Hippocampal formation (tissue), 2 donors: ENCODE data around the gene LCE4A.
"Not testable (repeated sequence)": the region's sequence is repeated elsewhere in the genome, so short reads cannot be mapped to it uniquely, and the experiment has no call there.

Source experiments
- DNase-seq, 2 donors: peaks; one replicate each; lab custom pipeline; 2025; lab: John Stamatoyannopoulos, UW

Gene LCE4A, protein sequence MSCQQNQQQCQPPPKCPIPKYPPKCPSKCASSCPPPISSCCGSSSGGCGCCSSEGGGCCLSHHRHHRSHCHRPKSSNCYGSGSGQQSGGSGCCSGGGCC

DNA sequence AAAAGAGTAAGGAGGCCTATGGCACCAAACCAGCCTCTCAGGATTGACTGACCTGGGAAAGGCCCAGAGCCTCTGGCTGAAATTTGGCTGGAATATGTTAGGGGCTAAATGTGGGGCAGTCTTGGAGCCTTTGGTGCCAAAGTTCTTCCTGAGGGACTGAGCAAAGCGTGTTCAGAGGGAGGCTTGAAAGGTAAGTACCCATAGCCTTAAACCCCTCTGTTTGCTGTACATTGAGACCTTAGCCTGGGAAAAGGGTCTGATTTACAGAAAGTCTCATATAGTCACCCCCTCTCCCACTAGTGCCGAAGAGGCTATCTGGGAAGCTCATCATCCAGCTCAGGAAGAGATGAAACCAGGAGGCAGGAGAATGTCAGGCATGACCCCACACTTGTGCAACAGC, at the start of gene LCE4A:
LCE4A (plus strand) TSS at position 301 of the 400 bp plus-strand sequence. CDS start 916 bp downstream, outside the sequence.
- no peak for DNase-seq

DNA sequence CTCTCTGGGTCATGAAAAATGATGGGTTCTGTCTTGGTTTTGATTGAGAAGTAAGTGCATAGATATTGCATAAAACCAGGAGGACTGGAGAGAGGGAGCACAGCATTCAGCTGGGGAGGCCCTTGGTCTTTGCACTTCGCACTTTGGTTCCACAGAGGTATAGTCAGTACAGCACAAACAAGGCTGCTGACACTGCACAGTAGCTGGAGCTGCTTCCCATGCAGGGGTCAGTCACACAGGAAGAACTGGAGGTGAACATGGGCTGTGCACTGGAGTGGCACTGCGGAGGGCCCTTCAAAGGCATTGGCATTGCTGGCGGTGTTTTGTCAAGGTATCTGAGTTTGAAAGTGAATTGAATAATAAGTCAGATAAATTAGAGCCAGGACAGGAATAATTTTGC, 49.3 kb upstream of the LCE4A start:
- DNase-seq = no peak

DNA sequence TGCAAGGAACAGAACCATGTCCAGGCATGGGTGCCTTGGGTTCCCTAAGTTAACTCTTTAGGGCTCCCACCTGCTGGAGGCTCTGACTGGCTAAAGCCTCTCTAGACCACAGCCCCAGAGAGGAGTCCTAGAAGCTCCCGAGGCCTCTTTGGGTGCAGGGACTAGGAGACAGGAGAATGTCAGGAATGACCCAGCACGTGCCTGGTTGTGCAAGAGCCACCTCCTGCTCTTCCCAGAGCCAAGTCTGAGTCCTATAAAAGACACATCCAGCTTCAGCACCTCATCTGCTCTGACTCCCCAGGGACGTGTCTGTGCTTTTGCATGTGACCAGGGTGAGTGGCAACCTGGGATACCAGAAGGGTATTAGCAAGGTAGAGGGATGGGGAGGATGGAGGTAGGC, 44.9 kb upstream of the LCE4A start, which contains the start of gene LCE2D:
LCE2D (plus strand) TSS at position 283 of the 400 bp plus-strand sequence. CDS start 726 bp downstream, outside the sequence.
- DNase-seq = no peak

DNA sequence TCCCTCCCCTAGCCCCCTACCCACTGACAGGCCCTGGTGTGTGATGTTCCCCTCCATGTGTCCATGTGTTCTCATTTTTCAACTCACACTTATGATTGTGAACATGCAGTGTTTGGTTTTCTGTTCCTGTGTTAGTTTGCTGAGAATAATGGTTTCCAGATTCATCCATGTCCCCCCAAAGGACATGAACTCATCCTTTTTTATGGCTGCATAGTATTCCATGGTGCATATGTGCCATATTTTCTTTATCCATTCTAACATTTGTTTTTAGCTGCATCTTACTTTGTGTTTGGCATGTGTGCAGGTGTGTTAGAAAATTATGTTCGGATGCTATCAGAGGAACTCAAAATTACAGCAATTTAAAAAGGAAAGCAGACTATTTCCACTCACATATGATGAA, 41.8 kb upstream of the LCE4A start:
- DNase-seq = not testable (repeated sequence)

DNA sequence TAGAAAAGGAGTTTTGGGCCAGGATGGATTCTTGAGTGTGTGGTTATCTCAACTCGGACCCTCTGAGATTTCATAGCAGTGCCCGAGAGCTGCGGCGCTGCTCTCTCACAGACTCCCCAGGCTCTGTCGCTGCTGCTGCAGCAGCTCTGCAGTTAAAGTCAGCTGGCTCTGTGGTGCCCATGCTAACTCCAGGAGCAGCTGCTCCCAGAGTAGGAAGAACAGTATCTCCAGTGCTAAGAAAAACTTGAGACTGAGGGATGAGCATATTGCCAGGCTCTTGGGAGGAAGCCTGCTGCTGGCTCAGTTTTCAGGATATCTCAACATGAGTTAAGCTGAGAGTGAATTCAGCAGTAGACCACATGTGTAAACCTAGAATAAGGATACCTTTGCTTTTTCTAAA, 40.3 kb upstream of the LCE4A start:
- DNase-seq = peak in 1 of 2 donors; percentile 7

DNA sequence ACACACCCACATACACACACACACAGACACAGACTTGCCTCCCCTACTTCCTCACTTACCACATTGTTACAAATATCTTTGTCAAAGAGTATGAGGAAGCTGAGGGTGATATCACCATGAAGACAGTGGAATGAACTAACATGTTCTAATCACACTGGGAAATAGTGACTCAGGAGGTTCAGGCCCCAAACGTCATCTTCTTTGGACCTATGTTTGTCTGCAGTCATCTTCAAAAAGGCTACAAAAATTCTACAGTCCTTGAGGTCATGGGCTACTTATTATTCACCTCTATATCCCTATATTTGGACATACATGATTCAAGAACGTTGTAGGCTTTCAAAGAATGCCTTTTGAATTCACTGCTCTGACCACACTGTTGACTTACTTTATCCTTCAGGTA, 34.9 kb upstream of the LCE4A start:
- DNase-seq = no peak

DNA sequence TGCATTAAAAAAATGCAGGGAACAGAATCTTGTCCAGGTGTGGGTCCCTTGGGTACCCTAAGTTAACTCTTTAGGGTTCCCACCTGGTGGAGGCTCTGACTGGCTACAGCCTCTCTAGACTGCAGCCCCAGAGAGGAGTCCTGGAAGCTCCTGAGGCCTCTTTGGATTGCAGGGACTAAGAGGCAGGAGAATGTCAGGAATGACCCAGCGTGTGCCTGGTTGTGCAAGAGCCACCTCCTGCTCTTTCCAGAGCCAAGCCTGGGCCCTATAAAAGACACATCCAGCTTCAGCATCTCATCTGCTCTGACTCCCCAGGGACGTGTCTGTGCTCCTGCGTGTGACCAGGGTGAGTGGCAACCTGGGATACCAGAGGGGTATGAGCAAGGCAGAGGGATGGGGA, 33.0 kb upstream of the LCE4A start, which contains the start of gene LCE2C:
LCE2C (plus strand) TSS at position 297 of the 400 bp plus-strand sequence. CDS start 737 bp downstream, outside the sequence.
- not testable (repeated sequence) for DNase-seq

DNA sequence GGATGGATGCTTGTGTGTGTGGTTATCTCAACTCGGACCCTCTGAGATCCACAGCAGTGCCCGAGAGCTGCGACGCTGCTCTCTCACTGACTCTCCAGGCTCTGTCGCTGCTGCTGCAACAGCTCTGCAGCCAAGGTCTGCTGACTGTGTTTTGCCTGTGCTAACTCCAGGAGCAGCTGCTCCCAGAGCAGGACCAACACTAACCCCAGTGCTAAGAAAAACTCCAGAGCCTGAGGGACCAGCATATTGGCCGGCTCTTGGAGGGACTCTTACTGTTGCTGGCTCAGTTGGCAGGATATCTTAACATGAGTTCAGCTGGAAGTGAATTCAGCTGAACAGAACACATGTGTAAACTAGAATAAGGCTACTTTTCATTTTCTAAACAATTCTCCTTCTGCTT, 28.5 kb upstream of the LCE4A start:
- no peak for DNase-seq

DNA sequence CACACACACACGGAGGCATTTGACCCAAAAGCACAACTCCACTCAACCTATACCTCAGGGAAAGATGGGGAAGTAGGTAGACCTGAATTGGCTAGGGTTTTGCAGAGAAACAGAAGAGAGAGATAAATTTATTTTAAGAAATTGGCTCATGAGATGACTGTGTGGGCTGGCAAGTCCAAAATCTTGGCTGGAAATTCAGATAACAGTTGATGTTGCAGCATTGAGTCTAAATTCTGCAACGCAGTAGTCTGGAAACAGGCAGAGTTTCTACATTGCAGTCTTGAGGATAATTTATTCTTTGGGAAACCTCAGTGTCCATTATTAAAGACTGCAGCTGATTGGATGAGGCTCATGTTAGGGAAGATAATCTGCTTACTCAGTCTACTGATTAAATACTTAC, 26.3 kb upstream of the LCE4A start:
- DNase-seq = peak in 1 of 2 donors; percentile 2

DNA sequence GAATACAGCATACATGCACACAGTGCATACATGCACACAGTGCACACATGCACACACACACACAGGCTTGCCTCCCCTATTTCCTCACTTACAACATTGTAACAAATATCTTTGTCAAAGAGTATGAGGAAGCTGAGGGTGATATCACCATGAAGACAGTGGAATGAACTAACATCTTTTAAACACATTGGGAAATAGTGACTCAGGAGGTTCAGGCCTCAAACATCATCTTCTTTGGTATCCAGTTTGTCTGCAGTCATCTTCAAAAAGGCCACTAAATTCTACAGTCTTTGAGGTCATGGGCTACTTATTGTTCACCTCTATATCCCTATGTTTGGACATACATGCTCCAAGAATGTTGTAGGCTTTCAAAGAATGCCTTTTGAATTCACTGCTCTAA, 24.1 kb upstream of the LCE4A start:
- no peak for DNase-seq

DNA sequence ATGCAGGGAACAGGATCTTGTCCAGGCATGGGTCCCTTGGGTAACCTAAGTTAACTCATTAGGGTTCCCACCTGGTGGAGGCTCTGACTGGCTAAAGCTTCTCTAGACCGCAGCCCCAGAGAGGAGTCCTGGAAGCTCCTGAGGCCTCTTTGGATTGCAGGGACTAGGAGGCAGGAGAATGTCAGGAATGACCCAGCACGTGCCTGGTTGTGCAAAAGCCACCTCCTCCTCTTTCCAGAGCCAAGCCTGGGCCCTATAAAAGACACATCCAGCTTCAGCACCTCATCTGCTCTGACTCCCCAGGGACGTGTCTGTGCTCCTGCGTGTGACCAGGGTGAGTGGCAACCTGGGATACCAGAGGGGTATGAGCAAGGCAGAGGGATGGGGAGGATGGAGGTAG, 22.1 kb upstream of the LCE4A start, which contains the start of gene LCE2B:
LCE2B (plus strand) TSS at position 301 of the 400 bp plus-strand sequence. CDS start 721 bp downstream, outside the sequence.
- DNase-seq = not testable (repeated sequence)

DNA sequence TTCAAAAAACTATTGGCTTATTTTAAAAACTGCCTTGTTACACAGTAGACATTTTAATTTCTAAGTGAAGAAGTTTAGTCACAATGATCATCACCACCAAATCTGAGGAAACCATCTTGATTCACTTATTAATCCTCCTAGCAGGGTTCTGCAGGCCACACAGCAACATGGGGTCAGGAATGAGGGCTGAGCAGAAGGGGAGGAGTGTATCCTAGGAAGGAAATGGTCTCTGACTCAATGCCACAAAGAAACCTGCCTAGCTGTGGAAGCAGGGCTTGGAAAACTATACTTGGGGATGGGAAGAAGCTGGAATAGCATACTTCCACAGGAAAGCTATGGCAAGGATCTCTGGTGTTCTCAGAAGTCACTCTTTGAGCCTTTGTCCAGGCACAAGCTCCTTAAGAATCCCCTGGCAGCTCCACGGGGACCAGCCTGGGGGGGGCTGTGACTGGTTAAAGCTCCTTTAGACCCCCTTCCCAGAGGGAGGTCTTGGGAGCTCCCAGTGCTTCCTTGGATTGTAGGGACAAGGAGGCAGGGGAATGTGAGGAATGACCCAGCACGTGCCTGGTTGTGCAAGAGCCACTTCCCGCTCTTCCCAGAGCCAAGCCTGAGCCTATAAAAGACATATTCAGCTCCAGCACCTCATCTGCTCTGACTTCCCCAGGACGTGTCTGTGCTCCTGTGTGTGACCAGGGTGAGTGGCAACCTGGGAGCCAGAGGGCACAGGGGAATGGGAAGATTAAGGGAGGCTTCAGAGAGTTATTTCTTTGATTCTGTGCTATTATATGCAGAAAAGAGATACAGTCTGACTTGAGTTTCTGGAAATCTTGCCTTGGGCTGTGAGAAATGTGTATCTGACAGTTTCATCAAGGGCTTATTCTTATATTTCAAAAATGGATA, 10.0 kb upstream of the LCE4A start, which contains the start of gene LCE2A:
LCE2A (plus strand) TSS at position 645 of the 900 bp plus-strand sequence. CDS start 557 bp downstream, outside the sequence.
- no peak for DNase-seq

DNA sequence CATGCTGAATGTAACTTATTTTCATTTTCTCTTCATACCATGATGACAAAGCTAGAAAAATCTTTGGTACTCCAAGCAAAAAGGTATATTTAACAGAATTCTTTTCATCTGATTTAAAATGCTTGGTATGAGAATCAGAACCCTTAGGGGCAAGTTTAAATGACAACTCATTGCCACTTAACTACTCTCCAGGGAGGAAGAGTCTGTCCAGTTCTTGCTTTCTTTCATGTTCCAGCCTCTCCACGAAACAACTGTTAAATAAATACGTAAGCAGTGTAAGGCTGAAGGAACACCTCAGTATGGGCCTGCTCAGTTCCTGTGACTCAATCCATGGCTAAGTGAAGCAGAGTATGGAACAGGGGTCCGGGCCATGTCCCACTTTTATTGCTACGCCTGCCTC, 8.2 kb upstream of the LCE4A start:
- no peak for DNase-seq

DNA sequence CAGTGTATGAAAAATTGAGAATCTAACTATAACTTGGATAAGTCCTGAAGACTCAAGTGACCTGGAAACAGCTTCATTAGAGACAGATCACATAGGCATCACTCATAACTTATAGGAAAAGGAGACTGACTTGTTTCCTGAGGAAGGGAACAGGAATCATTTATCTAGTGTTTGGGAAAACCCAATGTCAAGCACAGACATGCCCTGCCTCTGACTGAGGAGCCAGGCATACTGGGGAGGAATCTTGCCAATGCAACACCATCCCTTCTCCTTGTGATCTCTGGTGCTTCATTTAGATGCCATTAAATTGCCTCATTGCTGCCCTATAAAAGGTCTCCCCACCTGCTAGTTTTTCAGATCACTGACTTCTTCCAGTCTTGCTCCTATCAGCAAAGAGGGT, 10.3 kb downstream of the LCE4A start:
- no peak for DNase-seq

DNA sequence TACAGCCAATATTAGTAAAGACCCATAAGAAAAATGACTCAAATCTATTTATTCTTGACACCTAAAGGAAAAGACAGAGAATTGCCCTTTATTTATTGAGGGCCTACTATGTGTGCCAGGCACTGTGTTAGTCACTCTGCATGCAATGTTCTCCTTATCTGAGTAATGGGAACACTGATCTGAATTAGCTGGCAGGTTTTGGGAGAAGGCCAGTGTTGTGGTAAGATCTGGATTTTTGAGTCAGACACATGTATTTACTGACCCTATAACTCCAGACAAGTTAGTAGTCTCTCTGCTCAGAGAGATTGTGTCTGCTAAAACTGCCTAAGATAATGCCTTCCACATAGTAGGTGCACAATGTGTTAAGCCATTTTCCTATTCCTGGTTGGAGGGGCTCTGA, 17.3 kb downstream of the LCE4A start:
- DNase-seq = no peak

DNA sequence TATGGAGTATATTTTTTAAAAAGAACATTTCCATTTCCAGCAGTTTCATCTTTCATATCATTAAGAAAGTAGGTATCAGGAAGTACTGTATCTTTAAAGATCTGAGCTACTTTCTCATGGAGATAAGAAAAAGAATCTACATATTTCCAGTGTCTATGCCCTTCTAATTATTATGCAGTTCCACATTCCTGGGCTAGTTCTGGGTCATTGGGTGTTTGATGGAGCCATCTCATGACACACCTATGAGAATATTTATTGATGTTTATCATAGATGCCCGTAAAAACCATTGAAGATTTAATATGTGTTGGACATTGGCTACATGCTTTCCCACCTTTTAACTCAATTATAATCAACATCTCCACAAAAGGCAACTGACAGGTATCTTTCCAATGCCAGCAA, 21.0 kb downstream of the LCE4A start:
- DNase-seq = no peak

DNA sequence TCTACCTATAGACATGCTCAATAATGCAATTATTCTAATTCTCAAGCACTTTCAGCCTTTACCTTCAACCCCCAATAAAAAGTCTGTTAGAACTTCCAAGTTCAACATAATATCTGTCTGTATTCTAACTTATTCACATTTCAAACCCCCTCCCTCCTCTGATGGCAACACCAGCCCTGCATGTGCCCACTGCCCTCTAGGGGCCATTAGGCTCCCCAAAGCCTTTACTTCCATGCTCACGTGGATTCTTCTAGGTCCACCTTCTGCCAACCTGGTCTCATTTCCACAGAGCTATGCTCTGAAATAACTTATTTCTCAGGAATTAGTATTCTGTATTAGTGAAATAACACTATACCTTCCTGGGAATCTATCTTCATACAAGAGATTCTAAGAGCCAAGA, 27.7 kb downstream of the LCE4A start:
- DNase-seq = no peak

DNA sequence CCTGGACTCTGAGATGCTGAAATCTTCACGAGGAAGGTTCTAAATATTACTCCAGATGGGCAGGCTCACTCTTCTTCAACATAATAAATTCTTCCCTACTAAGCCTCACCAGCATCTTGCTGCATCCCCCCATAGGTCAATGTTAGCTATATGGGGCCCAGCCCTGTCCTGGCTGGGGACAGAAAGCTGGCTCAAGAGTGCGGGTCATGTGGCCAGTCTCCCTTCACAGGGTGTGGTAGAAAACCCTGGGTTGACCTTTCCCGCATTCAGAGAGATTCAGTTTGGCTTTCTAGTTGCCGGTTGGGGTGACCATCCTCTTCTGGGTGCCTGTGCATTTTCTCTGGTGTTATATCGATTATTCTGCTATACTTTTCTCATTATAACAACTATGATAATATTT, 30.0 kb downstream of the LCE4A start:
- DNase-seq = no peak

DNA sequence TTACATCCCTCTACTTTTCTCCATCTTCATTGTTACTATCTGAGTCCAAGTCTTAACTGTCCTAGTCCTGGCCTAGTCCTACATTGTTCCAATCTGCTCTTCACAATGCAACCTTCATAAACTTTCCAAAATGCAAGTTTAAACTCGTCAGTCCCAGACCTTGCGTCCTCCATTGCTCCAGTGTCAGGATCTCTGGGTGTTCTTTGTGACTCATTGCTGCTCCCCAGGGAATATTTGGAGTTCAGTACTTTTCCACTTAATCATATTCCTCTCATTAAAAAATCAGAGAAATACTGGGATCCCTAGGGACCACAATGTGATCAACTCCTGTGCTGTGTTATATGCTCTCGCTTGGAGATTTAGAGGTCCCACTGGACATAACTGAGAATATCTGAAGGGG, 31.9 kb downstream of the LCE4A start:
- no peak for DNase-seq

DNA sequence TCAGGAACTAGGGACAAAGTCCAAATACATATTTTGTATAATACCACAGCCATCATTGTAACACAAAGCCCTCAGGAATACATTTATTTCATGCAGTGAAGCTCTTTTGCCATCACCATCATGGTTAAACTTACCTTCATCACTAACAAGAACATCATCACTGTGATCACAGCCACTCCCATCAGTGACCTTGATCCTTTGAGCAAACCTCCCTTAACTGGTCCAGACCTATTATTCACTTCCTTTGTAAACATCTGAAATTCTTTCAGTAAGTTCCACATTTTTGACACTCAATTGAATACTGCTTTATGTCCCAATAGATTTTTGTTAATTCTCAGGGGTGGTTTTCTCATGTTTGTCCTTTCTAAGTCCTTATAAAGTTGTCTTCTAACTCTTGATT, 33.7 kb downstream of the LCE4A start:
- DNase-seq = no peak

DNA sequence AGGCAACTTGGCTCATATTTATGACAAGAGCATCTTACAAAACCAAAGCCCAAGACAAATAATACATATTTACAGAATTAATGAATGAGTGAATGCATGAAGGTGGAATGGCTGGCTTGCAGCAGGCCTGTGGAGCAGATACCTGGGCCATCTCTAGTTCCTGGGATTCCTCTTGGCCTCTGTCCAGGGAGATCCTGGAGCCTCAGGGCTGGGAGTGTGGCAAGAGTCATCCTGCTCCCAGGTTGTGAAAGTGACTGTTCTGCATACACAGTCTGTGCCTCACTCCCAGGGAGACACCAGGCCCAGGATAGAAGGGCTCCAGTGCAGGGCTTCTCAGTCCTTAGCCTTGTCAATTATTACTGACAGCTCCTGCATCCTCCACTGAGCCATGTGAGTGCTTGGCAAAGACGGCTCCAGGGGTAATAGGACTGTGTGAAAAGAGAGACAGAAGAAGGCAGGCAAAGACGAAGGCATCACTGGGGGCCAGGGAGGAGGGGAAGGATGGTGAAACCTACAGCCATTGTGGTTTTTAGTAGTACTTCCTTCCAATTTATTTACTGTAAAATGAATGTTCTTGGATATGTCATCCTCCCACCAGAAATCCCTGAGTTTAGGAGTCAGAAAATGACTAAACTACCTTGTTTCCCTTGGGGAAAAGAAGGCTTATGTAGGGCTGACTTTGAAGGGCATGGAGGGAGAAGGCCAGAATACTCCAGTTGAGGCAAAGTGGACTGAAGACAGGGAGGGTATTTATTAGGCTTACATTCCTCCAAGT, 35.6 kb downstream of the LCE4A start:
- no peak for DNase-seq

DNA sequence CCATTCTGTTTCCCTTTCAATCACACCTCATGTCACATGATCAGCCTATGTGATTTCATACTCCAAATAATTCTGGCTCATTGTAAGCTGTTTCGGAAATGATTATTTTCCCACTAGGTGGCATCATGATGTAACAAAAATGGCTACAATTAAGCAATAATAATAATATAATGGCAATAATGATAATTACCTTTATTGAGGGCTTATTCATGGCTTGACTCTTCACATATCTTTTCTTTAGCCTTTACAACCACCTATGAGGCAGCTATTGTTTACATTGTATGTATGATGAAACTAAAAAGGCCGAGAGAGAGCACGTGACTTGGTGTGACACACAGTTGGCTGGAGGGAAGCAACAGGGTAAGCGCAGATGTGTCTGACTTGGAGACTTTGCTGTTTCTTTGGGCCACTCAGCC, 37.3 kb downstream of the LCE4A start:
- no peak for DNase-seq
